ENCODE data around the gene CARD6.
A peak's percentile ranks its signal among the peaks of the same experiment; 100 is the strongest.

Gene CARD6

DNA sequence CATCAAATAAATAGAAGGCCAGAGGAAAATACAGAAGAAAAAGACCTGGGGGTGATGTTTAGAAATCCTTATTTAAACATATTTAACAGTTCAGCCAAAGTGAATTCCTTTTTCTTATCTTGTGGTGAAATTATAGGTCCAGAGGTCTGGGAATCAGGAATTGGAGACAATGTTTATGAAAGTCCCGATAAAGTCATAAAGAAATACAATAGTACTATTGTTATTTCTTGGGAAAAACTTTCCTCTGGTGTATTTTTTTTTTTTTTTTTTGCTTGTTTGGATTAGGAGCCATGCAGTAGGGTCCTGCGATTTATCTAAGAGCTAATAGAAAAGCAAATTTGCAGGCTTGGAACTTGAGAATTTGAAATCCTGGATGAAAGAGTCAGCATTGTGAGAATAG lies 68.6 kb downstream of the CARD6 start:
- Histone ChIP-seq H3K27me3 (ENCODE audit: control insufficient read depth in 1 of 2, insufficient read depth in 2 of 2, low read length in 2 of 2) (no peaks in the 10 kb centered on the region), H3K36me3 (ENCODE audit: control insufficient read depth in 2 of 2, insufficient read depth in 2 of 2, low read length in 2 of 2) (no peaks in the 10 kb centered on the region), H3K4me1 (ENCODE audit: control insufficient read depth, insufficient read depth, low read length) (peaks cover 4% of the 10 kb centered on the region), H3K4me3 (ENCODE audit: low read length in 2 of 2) (peak overlapping the region; percentile 24 to 68), H3K9ac (ENCODE audit: low read length in 2 of 2) (peak overlapping the region; percentile 37 to 51), H3K27ac (ENCODE audit: low read length) (no peak overlapping the region), H3K9me3 (ENCODE audit: control insufficient read depth in 2 of 2, low read length in 2 of 2) (no peaks in the 10 kb centered on the region)

Measured in stomach smooth muscle (tissue), 2 donors.